Astrocyte of the cerebellum (primary cell): ENCODE data around the gene TREX2.

Experiments used
- DNase-seq: peaks from one replicate; pipeline ENCODE4 v3.0.0-alpha.2; 2011; ENCODE audit warnings: low read depth
- H3K4me3 ChIP-seq: 2 replicates; pipeline ENCODE4 v1.5.1; 2011; ENCODE audit warnings: mild to moderate bottlenecking, low read depth, low read length, moderate library complexity
- in situ Hi-C: cut with HindIII; loops from 2 replicates; pipeline ENCODE4 v1.10.0; 2017; ENCODE audit warnings: low sequenced_read_pairs
- TF ChIP-seq, protein P1 (sequence below): IDR thresholded peaks from 2 replicates; pipeline ENCODE4 v1.5.1; 2012; ENCODE audit warnings: low read length, low read depth, moderate library complexity, mild to moderate bottlenecking; ENCODE audit errors: missing control alignments

The TREX2 gene

DNA sequence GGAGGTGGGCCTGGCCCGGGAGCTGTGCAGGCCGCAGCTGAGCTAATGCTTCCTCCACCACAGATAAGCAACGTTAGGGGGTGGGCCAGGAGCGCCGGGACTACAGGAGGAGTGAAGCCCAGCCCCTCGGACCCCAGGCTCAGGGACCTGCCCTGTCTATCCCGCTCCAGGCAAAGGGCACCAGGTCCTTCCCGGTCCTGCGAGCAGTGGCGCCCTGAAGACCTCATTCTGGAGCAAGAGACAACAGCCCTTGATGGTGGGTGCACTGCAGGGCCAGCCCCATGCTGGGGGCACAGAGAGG is 730 bp upstream of the TREX2 start:
- H3K4me3 ChIP-seq, result no peak overlapping the region
- TF ChIP-seq, protein P1, sequence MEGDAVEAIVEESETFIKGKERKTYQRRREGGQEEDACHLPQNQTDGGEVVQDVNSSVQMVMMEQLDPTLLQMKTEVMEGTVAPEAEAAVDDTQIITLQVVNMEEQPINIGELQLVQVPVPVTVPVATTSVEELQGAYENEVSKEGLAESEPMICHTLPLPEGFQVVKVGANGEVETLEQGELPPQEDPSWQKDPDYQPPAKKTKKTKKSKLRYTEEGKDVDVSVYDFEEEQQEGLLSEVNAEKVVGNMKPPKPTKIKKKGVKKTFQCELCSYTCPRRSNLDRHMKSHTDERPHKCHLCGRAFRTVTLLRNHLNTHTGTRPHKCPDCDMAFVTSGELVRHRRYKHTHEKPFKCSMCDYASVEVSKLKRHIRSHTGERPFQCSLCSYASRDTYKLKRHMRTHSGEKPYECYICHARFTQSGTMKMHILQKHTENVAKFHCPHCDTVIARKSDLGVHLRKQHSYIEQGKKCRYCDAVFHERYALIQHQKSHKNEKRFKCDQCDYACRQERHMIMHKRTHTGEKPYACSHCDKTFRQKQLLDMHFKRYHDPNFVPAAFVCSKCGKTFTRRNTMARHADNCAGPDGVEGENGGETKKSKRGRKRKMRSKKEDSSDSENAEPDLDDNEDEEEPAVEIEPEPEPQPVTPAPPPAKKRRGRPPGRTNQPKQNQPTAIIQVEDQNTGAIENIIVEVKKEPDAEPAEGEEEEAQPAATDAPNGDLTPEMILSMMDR, result no peak
- in situ Hi-C loops, result no loop called here
- DNase-seq, result no peak

DNA sequence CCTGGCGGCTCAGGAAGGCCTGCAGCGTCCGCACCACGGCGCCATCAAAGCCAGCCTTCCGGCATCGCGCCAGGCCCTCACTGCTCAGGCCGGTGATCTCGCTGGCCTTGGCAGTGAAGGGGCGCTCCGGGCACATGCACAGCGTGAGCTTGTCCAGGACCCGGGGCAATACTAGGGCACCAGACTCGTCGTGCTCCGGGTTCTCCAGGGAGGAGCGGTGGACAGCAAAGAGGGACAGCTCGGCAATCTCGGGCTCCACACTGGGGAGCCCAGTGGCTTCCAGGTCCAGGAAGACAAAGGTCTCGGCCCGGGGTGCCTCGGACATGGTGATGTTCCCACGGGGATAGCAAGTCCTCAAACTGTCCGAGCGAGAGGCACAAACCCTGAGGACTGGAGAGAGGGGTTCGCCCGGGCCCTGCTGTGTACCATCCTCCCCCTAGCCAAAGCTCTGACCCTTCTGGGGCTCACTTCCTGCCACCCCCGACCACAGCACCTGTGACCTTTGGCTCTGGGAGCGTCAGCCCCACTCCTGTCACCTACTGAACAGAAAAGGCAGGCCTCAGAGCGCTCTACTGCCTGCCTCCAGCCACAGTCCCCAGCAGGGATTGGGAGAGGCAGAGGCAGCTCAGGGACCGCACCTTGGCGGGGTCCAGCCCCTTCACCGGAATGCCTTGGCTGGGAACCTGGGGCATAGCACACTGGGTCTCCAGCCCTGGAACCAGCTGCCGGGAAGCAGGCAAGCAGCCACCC is 575 bp downstream of the TREX2 start:
- no peak overlapping the region for H3K4me3 ChIP-seq
- no peak for DNase-seq
- TF ChIP-seq, protein P1, result no peak
- in situ Hi-C loops, result no loop called here

DNA sequence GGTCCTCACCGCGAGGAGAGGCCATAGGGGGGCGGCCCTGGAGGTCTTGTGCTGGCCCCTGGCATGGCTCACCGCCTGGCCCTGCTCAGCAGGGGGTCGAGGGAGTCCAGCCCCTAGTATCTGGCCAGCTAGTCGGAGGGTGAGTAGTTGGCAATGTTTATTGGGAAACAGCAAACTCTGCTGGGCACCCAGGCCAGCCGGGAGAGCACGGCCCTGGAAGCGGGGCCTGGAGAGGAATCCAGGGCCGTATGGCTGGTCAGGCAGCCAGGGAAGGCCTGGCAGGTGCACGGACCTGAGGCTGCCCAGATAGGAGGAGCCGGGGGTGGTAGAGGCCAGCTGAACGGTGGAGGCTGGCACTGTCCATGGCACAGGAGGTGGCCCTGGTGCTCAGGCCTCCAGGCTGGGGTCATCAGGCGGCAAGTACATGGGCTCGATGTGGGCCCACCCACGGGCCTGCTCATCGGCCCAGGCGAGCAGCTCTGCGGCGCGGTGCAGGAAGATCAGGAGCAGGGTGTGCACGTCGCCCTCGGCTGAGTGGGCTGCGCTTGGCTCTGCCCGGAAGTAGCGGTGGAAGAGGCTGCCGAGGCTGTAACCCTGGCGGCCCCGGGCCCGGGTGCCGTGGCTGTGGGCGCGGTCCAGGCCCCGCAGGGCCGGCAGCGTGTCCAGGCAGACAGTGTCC is 1.4 kb downstream of the TREX2 start:
- TF ChIP-seq, protein P1, result no peak
- in situ Hi-C loops, result no loop called here
- no peak overlapping the region for H3K4me3 ChIP-seq

DNA sequence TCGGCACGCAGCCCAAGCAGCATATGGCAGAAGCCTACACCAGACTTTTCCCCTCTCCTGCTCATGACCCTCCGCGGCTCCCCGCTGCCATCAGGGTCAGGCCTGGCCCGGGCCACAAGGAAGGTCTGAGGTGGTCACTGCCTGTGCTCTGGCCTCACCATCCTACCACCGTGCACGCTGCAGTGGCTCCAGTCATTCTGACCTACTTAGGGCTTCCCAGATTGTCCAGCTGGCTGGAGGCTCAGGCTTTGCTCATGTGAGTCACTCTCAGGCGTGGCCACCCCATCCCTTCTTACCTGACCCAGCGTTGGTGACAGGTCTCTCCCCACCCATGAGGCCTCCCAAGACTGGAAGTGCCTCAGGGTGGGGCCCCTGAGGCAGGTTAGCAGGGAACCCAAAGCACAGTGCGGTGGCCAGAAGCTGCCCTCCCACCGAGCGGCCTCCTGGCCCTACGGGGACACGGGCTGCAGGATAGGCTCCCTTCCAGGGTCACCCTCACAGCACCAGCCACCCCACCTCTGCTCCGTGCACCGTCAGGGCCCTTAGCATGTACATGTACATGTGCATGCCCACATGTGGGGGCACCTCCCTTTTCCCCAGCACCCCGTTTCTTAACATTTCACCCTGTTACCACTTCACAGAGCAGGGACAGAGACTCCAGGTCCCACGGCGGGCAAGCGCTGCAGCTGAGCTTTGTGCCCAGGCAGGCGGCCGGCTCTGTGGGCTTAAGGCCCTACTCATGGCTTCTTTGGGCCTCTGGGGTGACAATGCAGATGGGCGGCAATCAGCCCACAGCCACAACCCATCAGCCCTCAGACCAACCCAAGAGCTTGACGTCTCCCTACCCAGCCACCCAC is 2.2 kb downstream of the TREX2 start:
- TF ChIP-seq, protein P1, result no peak
- in situ Hi-C loops, result no loop called here
- no peak for DNase-seq

More for the DNA sequence above, 1.4 kb downstream of the TREX2 start:
- DNase-seq, result no peak

DNA sequence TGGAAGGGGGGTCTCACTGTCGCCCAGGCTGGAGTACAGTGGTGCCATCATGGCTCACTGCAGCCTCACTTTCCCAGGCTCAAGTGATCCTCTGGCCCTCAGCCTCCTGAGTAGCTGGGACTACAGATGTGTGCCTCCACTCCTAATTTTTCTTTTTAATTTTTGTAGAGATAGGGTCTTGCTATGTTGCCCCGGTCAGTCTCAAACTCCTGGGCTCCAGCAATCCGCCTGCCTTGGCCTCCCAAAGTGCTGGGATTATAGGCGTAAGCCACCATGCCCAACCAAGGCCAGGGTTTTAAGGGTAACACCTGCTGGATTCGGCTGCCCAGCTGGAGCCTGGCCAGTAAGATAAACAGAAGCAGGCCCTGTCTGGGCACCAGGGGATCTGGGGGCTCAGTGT is 3.4 kb downstream of the TREX2 start:
- H3K4me3 ChIP-seq, result no peak overlapping the region
- TF ChIP-seq, protein P1, result no peak
- in situ Hi-C loops, result no loop called here
- no peak for DNase-seq

More for the DNA sequence above, 2.2 kb downstream of the TREX2 start:
- H3K4me3 ChIP-seq, result no peak overlapping the region

DNA sequence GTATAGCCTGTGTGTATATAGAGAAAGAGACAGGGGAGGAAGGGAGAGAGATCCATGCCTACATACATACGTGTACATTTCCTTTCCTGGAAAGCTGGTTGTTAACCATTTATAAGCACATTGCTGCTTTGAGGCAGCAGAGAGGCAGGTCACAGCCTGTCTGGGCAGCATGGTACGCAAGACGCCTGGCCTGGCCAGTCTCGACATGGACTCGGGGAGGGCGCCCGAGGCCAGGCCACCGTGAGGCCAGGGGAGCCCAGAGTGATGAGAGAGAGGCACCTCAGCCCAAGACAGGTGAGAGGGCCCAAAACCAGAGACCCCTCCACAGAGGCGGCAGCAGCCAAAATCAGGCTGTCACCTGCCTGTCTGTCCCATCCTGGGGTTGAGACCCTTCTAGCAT is 3.9 kb downstream of the TREX2 start:
- in situ Hi-C loops, result no loop called here
- DNase-seq, result no peak
- TF ChIP-seq, protein P1, result no peak
- no peak overlapping the region for H3K4me3 ChIP-seq
